Measurements from ENCODE around the gene RAPGEF5. TPM values are rescaled to one million over a fixed set of nuclear protein-coding genes. Genes with fewer than 3 reads are reported as not detected.

RAPGEF5 gene, protein sequence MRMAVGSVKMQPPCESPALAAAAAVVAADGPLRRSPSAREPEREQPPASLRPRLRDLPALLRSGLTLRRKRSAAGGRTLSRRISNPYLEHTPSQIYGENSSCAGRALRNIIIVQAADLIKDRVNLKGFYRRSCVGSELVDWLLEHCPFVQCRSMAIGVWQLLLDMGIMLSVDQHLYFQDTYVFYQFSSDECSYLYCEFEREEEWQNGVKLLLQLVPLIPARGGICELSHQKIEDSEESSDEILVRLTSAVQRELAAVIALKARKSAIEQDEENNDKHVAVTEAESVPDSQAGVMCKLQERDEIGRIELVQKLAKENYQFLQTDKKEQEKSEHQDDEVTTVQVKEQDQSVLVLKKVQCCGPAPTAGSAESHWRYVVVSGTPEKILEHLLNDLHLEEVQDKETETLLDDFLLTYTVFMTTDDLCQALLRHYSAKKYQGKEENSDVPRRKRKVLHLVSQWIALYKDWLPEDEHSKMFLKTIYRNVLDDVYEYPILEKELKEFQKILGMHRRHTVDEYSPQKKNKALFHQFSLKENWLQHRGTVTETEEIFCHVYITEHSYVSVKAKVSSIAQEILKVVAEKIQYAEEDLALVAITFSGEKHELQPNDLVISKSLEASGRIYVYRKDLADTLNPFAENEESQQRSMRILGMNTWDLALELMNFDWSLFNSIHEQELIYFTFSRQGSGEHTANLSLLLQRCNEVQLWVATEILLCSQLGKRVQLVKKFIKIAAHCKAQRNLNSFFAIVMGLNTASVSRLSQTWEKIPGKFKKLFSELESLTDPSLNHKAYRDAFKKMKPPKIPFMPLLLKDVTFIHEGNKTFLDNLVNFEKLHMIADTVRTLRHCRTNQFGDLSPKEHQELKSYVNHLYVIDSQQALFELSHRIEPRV
- total RNA-seq, result 56.9 TPM

DNA sequence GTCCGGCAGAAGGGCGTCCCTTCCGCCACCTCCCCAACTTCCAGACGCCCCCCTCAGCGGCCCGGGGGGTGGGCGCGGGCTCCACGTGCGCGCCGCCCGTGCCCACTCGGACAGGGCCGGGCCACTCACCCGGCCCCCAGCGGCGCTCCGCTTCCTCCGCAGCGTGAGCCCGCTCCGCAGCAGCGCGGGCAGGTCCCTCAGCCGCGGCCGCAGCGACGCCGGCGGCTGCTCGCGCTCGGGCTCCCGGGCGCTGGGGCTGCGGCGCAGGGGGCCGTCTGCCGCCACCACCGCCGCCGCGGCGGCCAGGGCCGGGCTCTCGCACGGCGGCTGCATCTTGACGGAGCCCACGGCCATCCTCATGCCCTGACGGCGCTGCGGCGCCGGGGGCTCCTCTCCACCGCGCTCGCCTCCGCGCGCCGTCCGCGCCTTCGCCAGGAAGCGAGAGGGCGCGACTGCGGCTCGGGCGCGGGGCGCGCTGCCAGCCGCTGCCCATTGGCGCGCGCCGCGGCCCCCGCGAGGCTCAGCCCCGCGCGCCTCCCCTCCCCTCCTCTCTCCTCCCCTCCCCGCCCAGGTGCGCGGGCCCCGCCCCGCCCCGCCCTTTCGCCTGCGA lies at the start of gene RAPGEF5:
Gene RAPGEF5, minus strand, starts transcription at position 454 of the 610 bp plus-strand sequence. Its CDS starts 94 bp downstream, at position 360.
- DNase-seq (ENCODE audit: low spot score), result no peak

DNA sequence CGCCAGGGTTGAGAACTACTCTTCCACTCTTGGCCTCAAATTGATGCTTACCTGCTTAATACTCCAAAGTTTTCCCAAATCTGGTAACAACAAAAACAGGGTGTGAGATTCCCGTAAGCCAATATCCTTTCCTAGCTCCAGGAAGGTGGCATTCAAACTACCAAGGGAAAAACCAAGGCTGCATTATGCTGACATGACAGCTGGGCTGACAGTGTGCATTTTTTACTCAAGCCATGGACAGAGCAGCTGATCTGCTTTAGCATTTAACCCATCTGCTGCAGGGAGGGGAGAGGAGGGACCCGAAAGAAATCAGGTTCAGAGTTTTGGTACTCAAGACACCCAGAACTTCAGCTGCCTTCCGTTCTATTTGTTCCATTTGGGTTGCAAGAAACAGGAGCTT lies 49.8 kb upstream of the RAPGEF5 start:
- DNase-seq (ENCODE audit: low spot score), result no peak

DNA sequence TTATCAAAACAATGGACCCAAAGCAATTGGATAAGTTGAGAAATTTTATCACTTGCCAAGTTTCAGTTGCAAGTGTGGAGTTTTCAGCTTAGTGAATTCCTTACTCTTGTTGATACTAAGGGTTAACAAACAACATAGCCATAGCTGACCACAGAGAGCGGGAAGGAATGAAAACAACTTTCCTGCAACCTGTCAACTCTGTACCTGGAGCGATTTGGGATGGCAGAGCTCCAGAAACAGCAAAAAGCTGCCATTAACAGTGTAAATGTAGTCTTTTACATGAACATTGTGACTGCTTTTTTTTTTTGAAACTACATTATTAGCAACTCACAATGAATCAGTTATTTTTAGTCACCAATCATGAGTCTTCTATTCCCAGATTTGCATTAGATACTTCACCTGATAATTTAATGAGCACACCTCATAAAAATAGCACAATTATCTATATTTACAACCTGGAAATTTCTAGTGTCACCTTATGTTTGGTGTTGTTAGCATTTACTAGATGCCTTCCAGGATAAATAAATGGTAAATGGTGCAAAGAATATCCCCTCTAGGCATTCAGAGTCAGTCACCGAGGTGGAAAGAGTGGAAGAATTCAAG lies 47.6 kb upstream of the RAPGEF5 start:
- no peak for DNase-seq (ENCODE audit: low spot score)

DNA sequence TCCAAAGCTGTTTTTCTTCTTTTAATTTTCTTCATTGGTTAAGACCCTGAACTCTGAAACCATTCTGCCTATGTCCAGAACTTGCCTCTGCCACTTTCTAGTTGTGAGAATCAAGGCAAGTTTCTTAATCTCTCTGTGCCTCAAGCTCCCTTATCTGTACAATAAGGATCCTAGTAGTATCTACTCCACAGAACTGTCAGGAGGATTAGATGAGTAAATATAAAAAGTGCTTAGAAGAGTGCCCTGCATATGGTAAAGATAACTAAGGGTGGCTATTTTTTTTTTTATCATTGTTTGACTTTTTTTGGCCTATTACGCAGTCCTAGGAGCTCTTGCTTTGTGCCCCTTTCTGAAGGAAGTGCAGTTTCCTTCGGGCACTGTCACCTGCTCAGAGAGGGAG lies 46.4 kb upstream of the RAPGEF5 start:
- no peak for DNase-seq (ENCODE audit: low spot score)

DNA sequence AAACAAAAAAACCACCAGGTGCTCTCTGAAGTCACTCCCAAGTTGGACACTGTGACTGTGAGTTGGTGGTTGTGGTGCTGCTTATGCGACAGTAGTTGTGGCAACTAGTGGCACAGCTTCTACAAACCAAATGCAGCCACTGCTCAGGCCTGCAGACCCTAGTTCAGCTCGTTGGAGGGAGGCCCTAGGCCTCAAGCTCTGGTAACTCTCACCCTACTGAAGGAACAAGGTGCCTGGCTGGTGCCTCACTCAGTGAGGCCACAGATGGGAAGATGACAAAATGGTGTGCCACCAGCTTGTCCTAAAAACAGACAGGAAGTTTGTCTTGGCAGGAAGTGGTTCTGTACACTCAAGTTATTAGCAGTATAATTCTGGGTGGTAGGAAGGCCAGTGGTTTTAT lies 45.3 kb upstream of the RAPGEF5 start:
- DNase-seq (ENCODE audit: low spot score), result no peak

DNA sequence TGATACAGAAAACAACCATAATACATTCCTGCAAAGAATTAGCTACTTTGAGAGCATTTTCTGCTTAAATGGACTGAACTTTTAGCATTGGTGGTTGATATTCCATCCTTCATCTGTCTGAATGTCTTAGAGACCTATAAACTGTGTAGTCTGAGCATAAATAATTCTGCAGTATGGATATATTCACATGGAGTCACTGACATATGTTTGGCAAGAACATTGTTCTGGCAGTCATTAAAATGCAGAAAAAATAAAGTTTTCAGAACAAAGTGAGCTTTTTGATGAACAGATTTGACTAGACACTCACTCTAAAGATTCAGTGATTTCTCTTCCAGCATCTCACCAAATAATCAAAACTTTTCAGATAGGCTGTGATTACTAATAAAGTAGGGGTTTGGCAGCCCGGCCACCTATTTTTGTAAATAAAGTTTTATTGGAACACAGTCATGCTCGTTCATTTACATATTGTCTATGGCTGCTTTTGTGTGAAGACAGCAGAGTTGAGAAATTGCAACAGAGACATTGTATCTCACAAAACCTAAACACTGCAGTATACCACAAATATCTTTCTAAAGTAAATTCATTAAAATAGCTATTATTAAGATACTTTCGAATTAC lies 44.1 kb upstream of the RAPGEF5 start:
- no peak for DNase-seq (ENCODE audit: low spot score)

DNA sequence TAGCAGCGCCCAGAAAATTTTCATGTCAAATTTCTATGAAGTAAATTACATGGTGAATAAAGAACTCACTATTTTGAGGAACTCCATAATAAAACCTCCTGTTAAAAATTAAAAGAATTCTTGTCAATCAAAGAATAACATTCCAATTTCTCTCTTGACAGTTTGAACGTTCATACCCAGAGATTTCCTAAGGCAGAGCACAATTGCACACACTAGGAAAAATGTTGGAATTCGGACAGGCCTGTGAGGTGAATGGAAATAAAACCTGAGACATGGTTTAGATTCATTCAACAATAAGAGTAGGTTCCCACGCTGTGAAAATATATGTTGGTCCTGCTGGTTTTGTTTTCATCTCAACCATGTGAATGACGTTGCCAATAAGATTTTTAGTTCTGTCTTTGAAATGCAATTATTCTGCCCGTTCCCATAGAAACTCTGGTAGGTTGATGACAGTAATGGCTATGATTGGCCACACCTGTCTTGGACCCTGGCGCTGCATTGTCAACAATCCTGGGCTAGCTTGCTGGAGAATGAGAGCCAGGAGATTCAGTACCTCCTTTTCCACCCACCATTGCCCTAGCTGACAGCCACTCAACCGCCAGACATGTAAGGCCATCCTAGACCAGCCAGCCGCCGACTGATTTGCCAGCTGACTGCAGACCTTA lies 43.3 kb upstream of the RAPGEF5 start:
- no peak for DNase-seq (ENCODE audit: low spot score)

DNA sequence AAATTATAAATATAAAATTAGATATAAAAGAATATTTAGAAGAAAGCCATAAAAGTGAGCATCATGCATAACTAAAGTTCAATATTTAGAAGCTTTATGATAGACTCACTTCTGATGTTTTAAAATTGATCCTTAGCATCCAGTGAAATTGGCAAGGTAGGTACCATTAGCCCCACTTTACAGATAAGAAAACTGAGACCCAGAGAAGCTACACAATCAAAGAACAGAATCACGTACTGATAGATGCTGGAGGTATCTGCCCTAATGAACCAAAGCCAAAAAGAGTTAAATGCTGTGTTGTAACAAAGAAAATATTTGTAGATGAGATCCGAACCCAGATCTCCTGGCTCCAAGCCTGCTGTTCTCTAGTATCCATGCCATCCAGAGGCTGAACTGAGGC lies 42.6 kb upstream of the RAPGEF5 start:
- DNase-seq (ENCODE audit: low spot score), result no peak

DNA sequence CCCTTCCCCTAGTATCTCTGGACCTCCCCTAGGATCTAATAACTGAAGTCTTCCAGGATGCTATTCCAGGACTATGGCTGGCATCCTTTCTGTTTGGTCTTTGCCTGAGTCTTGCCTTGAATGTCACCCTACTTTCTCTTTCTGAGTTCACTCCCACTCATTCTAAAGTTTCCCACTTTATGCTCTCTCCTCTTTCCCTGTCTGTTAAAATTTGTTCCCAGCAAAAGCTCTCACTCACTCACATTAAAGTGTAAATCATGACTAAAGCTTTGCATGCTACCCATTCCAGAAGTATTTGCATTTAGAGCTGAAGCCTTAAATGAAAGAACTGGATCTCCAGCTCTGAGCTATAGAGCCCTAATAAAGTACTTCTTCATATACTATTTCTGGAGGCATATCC lies 42.1 kb upstream of the RAPGEF5 start:
- no peak for DNase-seq (ENCODE audit: low spot score)

DNA sequence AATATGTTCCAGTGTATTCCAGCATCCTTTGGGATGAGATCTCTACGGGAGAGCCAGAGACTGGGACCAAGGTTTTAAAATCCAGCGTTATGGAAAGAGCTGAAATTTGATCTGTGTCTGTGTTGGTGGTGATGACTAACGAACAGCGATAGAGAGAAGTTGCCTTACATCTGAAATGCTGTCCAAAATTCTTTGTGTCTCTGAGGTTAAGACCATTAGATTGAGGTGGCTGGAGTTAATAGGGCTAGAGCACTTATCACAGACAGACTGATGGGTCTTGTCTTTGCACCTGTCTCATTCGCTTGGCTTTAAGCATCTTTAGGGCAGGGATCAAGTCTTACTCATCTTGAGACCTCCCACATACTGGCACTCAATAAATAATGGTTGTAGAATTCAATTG lies 41.0 kb upstream of the RAPGEF5 start:
- no peak for DNase-seq (ENCODE audit: low spot score)

DNA sequence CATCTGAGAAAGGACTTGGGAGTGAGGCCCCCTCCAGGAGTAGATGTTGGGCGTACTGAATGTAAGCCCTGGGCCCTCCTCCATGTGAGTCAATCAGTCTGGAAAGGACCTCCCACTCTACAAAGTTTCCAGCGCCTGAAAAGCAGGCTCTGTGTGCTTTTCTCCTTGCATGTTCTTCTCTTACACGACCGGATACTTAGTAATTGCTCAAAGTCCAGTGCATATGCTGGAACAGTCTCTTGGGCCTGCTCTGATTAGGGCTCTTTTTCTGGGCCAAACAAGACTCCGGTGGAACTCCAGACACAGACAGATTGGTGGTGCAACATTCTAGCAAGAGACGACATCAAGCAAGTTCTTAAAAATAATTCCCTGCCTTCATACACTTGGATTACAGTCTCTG lies 38.3 kb upstream of the RAPGEF5 start:
- no peak for DNase-seq (ENCODE audit: low spot score)

DNA sequence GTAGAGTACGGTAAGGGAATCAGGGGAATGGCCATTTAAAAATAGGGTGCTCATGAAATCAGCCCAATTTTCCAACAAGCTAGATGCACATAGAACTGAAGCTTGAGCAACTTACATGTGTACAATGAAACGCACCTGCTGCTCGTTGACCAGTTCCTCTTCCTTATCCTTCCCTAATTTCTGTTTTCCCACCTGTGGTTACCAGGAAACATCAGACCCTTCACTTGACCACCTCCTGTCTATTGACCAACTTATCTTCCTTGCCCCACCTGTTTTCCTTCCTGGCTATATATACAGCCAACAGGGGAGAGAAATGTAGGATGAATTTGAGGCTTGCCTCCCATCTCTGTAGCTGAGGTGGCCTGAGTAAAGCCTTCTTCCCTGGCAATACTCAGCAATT lies 37.8 kb upstream of the RAPGEF5 start:
- DNase-seq (ENCODE audit: low spot score), result no peak

DNA sequence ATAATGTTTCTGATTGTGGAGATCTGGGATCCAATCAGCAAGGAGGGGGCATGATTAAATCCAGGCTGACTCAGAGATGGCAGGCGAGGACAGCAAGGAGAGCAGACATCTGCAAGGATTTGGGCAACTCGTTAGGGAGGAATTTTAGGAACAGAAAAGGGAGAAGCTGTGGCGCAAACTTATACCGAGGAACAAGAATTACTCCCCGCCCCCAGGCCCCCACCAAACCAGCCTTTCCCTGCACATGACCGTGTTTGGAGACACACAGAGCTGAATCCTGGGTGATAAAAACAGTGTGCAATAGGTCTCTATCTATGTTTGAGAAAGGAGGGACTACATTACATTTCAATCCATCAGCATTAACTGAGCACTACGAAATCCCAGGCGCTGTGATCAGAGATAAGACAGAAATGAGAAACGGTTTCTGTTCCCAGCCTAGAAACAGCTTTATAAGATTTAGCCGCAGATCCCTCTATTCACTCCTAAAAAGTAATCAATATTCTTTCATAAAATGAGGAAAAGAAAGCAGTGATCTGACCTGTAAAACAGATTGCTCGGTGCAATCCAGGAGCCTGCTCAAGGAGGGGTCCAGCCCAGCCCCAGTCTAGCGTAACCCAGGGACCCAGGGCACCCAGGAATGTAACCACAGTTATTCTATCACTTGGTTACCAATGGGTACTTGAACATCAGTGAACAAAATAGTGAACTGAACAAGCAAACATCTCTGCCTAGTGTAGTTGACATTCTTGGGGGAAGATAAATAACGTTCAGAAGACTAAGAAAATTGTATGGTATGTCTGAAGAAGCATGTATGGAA lies 37.2 kb upstream of the RAPGEF5 start:
- no peak for DNase-seq (ENCODE audit: low spot score)

DNA sequence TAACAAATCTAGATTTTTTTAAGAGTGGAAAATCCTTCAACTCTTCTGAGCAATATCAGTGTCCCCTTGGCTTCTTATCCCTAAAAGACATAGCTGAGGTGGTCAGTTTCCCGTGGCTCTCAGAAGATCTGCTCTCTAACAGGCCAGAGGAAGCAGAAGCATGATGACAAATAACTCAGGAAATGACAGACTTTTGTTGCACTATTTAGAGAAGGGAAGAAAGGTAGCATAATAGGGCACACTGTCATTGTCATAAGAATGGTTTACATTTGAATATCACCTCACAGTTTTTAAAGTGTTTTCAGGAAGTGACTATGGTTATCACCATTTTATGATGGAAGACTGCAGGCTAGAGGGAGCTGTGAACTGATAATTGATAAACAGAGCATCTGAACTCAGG lies 33.6 kb upstream of the RAPGEF5 start:
- DNase-seq (ENCODE audit: low spot score), result no peak

DNA sequence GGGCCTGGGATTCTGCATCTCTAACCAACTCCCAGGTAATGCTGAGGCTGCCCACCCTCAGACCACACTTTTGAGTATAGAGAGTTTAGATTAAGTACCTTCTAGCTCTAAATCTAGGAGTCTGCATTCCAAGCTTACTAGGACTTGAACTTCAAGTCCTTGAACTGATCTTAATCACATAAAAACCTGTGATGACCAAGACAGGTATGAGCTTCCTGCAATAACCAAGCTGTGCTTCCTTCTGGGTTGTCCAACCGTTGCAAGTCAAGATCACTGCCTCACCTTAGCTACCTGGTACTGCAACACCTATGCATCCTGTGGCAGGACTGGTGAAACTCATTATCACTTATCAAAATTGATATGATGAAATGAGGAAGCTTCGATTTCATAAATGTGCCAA lies 32.9 kb upstream of the RAPGEF5 start:
- DNase-seq (ENCODE audit: low spot score), result no peak

DNA sequence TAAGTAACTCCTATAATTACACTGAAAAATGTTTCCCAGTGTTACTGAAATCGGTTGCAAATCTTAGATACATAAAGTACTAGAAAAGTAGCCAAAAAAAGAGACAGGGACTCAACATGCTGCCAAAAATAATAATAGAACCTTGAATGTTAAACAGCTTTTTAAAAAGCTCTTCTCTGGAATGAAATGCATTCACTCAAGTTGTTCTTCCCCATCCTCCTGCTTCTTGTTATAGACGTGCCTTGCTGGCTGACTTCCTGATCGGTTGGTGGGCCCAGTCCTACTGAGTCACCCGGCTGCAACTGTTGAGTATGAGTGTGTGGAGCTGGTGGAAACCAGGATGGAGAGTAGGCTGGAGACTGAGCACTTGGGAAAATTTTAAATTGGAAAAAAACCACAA lies 30.6 kb upstream of the RAPGEF5 start:
- DNase-seq (ENCODE audit: low spot score), result no peak

DNA sequence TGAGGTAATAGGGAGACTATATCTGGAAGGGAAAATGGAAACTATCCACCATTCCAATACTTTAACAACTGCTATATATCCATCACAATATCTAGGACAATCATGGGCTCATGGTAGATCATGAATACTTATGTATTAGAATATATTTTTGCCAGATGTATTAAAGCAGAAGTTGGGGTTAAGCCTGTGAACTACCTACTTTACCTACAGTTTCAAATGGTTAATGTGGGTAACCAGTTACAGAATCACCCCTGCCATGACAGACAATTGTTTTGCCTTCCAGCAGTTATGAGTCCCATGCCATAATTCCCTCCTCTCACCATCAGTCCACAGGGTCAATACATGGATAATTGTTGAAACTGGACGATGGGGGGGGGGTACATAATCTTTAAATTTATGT lies 29.9 kb upstream of the RAPGEF5 start:
- DNase-seq (ENCODE audit: low spot score), result no peak

DNA sequence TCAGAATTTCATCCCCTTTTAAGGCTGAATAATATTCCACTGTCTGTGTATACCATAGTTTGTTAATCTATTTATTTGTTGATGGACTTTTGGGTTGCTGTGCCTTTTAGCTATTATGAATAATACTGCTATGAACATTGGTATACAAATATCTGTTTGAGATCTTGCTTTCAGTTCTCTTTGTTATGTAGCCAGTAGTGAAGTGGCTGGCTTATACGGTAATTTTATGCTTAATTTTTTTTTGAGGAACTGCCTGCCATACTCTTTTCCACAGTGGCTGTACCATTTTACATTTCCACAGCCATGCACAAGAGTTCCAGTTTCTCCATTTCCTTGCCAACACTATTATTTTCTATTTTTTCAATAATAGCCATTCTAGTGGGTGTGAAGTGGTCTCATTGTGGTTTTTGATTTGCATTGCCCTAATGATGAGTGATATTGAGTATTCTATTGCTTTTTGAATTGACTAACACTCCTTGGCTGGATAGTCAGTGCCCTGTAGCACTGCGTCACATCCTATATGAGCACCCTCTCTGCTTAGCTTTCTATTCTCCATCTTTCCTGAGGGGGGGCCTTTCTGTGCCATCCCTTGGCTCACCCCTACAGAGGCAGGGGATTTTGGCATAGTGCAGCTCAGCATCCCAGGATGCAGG lies 29.4 kb upstream of the RAPGEF5 start:
- no peak for DNase-seq (ENCODE audit: low spot score)

DNA sequence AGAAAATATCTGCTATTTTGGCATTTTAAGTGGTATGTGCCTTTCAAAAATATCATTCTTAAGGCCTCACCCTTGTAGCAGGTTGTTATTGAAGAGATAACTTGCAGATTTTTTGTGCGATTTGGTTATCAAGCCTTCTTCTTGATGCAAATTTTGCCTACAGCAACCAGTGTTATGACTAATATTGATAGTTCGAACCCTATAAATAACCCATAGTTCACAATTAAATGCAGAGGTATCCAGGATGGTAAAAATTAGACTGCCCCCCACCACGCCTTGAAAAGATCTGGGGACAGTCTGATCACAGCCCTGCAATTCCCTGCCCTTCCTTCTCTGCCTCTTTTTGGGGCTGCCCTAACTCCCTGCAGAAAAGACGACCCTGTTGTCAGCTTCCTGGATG lies 28.4 kb upstream of the RAPGEF5 start:
- no peak for DNase-seq (ENCODE audit: low spot score)

DNA sequence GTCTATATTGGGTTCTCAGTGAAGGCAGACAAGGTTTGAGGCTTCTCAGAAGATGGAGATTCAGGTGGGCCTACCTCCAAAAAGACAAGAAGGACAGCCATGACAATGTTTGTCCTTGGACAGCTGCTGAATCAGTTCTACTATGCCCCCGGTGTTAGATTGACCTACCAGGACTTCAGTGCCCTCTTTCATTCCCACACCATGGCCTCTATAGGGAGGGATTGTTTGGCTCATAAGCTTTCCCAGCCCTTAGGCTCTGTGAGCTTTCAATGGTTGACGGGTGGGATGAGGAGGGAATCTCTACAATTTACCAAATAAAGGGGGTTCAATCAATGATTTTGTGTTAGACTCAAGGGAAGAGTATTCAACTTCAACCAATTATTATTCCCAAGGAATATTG lies 23.4 kb upstream of the RAPGEF5 start:
- no peak for DNase-seq (ENCODE audit: low spot score)

All from ureter (tissue), 1 donor.